Fibroblast of gingiva (primary cell): ENCODE results near the gene PPP6R3.
"Not testable (repeated sequence)": the region's sequence is repeated elsewhere in the genome, so short reads cannot be mapped to it uniquely, and the experiment has no call there.

Experiments
- DNase-seq: peaks from one replicate; pipeline ENCODE4 v3.0.0-alpha.2; 2011; ENCODE audit warnings: low read depth

The PPP6R3 gene

DNA sequence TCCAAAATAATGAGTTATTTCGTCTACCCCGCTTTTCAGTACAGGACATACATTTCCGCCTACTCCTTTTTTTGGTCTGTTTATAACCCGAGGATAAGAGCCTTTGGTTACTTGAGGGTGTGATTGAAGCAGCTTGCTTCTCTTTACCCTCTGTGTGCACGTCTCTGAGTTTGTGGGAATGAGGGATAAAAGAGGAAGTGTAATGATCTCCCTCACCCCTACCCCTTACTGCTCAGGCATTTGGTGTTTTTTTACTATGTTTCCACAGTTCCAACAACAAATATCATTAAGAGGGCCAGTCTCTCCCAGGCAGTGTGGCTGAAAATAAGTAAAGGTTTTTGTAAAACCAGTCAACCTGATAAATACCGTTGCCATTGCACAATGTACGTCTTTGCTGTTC, 140.6 kb downstream of the PPP6R3 start:
- no peak for DNase-seq

DNA sequence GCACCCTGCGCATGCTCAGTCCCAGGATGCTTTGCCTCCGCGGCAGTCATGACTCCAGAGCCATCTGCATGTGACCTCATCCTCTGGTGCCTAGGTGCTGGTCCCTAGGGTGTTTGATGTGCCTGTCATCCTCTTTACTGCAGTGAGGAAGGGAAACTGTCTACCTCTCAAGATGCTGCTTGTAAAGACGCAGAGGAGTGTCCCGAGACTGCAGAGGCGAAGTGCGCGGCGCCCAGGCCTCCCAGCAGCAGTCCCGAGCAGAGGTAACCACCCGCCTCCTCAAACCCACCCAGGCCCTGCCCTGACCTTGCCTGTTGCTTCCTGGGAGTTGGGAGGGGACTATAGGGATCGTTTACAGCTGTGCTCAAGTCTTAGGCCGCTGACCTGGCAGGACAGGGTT, 149.2 kb downstream of the PPP6R3 start:
- DNase-seq, result no peak

DNA sequence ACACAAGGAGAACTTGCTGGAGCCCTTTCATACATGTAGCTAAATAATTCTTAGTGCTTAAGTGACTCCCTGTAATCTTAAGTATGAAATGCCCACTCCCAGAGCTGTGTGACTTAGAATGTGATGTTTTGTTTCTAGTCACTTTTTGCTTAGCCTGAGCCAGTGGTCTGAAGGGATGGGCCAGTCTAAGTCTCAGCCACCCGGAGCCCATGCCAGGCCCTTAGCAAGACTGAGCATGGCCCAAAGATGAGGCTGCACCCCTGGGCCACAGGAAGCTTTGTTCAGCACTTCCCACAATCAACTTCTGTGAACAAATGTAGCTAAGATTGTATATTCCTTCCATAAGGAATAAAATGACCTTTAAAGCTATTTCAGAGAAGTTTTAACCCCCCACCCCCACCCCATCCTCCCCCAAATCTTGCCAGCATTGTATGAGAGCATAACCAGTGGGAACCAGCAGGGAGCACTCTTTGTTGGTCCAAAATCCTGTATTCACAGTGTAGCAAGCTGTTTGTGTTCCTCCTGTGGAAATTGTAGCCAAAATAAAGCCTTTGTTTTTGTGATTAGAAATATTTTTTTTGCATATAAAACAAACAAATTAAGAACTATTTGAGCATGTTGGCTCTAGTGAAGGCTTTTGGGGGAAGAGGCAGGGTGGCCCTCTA, 150.0 kb downstream of the PPP6R3 start:
- no peak for DNase-seq

DNA sequence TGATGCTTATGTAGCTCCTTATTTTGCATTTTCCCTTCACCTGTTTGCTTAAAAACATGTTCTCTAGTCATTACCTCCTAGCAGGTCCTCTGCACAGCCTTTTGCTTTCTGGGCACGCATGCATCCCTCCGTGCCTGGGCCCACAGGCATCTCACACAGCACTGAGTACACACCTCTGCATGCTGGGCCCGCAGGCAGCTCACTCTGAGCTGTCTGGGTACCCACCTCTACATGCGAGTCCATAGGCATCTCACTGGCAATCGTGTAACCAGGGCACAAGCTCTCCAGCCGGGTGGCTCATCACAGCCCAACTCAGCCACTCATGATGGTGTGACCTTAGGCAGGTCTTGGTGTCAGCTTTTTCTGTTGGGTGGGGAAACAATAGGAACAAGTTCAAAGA, 155.1 kb downstream of the PPP6R3 start:
- DNase-seq, result no peak

DNA sequence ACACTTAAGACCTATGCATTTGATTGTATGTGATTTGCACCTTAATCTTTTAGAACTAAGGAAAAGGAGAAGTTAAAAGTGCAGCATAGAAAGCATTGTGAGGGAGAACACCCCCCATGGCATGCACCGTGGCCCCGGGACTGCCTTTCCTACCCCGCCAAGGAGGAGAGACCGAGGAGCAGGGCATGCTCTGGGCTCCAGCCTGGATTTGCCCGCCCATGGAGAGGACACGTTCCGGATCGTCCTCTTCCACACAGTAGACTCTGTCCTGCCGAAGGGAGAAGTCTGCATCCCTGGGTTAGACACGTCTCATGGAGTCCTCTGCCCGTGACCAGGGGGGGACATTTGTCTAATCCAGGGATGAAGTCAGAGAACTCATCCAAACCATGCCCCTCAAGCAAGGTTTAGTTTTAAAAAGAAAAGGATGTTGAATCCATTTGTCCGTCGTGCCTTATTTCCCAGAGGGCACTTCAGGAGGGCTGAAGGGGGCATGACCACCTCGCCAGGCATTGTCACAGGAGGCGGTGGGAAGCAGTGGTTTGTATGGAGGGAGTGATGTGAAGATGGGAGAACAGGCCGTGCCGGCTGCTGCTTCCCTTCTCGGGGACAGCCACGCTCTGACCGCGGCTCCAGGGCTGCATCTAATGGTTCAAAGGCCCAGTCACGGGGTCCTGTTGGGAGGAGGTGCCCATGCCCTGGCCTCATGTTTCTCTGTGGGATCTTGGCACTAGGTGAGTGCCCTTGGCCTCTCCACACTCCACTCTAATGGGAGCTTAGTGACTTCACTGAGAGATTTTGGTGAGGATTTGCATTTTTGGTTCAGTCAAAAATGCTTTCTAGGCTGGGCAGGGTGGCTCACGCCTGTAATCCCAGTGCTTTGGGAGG, 157.6 kb downstream of the PPP6R3 start:
- DNase-seq, result no peak

DNA sequence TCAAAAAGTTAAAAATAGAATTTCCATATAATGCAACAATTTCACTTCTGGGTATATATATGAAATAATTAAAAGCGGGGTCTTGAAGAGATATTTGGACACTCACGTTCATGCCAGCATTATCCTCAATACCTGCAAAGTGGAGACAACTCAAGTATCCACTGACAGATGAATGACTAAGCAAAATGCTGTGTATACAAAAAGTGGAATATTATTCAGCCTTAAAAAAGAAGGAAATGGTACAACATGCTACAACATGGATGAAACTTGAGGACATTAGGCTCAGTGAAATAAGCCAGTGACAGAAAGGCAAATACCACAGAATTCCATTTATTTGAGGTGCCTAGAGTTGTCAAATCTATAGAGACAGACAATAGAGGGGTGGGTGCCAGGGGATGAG, 161.3 kb downstream of the PPP6R3 start:
- no peak for DNase-seq

DNA sequence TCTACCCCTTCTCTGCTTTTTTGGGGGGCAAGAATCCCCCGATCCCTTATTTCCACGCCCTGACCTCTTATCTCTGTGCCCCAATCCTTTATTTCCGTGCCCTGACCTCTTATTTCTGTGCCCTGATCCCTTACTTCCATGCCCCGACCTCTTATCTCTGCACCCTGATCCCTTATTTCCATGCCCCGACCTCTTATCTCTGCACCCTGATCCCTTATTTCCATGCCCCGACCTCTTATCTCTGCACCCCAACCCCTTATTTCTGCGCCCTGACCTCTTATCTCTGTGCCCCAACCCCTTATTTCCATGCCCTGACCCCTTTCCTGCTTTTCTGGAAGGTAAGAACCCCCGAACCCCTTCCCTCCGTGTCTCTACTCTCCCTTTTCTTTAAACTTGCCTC, 163.2 kb downstream of the PPP6R3 start:
- DNase-seq, result not testable (repeated sequence)

DNA sequence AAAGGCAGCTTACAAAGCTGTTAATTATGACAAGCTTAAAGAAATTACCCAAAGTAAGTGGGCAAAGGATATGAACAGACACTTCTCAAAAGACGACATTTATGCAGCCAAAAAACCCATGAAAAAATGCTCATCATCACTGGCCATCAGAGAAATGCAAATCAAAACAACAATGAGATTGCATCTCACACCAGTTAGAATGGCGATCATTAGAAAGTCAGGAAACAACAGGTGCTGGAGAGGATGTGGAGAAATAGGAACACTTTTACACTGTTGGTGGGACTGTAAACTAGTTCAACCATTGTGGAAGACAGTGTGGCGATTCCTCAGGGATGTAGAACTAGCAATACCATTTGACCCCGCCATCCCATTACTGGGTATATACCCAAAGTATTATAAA, 164.5 kb downstream of the PPP6R3 start:
- DNase-seq, result not testable (repeated sequence)

DNA sequence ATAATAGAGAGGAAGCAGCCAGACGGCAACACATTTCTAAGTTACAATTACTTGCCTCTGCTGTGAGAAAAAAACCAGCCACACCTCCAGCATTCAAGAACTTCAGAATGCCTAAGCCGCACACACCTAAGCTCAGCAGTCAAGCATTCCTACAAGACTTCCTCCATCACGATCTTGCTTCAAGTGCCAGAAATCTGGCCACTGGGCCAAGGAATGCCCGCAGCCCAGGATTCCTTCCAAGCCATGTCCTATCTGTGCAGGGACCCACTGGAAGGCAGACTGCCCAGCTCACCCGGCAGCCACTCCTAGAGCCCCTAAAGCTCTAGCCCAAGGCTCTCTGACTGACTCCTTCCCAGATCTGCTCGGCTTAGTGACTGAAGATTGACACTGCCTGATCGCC, 165.7 kb downstream of the PPP6R3 start:
- DNase-seq, result not testable (repeated sequence)

DNA sequence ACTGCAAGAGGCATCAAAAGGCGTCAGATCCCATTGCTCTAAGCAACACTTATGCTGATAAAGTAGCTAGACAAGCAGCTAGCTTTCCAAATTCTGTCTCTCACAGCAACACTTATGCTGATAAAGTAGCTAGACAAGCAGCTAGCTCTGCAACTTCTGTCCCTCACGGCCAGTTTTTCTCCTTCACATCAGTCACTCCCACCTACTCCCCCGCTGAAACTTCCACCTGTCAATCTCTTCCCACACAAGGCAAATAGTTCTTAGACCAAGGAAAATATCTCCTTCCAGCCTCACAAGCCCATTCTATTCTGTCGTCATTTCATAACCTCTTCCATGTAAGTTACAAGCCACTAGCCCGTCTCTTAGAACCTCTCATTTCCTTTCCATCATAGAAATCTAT, 168.3 kb downstream of the PPP6R3 start:
- DNase-seq, result not testable (repeated sequence)

DNA sequence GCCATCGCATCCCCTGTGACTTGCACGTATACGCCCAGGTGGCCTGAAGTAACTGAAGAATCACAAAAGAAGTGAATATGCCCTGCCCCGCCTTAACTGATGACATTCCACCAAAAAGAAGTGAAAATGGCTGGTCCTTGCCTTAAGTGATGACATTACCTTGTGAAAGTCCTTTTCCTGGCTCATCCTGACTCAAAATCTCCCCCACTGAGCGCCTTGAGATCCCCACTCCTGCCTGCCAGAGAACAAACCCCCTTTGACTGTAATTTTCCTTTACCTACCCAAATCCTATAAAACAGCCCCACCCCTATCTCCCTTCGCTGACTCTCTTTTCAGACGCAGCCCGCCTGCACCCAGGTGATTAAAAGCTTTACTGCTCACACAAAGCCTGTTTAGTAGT, 171.8 kb downstream of the PPP6R3 start:
- not testable (repeated sequence) for DNase-seq

DNA sequence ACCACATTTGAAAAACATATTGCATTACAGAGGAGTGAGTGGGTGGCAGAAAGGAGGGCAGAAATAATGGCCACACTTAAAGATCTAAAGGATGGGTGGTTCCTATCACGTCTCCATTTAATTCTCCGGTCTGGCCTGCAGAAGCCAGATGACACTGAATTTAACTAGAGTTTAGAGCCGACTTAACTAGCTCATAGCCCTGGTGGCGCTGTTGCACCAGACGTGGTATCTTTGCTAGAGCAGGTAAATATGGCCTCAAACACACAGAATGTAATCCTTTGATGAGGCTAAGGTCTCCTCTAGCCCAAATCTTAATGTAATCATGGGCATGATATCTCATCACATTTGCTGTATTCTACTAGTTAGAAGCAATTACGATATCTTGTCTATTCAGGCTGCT, 172.2 kb downstream of the PPP6R3 start:
- DNase-seq, result peak; percentile 33

DNA sequence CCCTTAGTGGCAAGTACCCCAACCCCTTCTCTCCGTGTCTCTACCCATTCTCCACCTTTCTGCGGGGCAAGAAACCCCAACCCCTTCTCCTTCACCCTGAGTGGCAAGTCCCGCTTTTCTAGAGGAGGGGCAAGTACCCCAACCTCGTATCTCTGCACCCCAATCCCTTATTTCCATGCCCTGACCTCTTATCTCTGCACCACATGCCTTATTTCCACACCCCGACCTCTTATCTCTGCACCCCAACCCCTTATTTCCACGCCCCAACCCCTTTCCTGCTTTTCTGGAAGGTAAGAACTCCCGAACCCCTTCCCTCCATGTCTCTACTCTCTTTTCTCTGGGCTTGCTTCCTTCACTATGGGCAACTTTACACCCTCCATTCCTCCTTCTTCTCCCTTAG, 174.1 kb downstream of the PPP6R3 start:
- DNase-seq, result not testable (repeated sequence)

DNA sequence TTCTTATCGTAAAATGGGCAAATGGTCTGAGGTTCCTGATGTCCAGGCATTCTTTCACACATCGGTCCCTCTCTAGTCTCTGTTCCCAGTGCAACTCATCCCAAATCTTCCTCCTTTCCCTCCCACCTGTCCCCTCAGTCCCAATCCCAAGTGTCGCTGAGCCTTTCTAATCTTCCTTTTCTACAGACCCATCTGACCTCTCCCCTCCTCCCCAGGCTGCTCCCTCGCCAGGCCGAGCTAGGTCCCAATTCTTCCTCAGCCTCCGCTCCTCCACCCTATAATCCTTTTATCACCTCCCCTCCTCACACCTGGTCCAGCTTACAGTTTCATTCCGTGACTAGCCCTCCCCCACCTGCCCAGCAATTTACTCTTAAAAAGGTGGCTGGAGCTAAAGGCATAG, 174.6 kb downstream of the PPP6R3 start:
- not testable (repeated sequence) for DNase-seq

DNA sequence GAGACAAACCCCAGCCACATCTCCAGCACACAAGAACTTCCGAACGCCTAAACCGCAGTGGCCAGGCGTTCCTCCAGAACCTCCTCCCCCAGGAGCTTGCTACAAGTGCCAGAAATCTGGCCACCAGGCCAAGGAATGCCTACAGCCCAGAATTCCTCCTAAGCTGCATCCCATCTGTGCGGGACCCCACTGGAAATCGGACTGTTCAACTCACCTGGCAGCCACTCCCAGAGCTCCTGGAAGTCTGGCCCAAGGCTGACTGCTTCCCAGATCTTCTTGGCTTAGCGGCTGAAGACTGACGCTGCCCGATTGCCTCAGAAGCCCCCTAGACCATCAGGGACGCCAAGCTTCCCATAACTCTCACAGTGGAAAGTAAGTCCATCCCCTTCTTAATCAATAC, 175.3 kb downstream of the PPP6R3 start:
- not testable (repeated sequence) for DNase-seq

DNA sequence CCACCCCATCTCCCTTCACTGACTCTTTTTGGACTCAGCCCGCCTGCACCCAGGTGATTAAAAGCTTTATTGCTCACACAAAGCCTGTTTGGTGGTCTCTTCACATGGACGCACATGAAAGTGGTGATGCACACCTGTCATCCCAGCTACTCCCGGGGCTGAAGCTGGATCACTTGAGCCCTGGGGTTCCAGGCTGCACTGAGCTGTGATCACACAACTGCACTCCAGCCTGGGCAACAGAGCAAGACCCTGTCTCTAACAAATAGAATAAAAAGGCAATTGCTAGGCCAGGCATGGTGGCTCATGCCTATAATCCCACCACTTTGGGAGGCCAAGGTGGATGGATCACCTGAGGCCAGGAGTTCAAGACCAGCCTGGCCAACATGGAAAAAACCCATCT, 178.8 kb downstream of the PPP6R3 start:
- DNase-seq, result not testable (repeated sequence)

DNA sequence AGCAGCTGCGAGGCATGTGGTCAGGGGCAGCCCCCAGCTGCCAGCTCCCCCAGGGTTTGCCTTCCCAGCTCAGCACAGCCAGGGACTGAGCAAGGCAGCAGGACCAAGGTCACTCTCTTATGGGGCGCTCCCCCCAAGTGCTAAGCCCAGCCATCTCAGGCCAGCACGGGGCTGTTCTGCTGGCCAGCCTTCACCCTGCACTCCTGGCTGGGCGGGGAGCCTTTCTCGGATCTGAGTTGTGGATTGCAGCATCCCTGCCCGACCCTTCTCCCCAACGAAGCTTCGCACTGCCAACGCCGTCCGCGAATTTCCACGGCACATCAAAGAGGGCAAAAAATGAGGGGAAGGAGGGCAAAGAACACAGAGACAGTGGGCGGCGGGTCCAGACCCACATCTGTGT, 181.3 kb downstream of the PPP6R3 start:
- no peak for DNase-seq

DNA sequence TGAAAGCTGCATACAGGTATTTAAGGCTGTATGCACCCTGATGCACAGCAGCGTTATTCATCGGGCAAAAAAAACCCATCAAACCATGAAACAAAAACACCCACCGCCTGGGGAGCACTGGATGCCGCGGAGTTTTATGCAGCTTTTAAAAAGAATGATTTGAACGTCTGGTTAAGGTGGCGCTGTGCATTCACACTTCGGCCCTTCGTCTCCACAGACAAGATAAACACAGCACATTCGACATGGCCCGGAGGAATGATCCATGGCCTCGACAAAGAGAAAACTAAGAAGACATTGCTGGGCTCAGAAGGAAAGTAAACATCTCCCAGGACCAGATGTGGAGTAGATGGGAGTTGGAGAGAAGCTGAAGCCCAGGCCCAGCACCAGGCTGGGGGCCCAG, 183.0 kb downstream of the PPP6R3 start:
- peak; percentile 13 for DNase-seq

DNA sequence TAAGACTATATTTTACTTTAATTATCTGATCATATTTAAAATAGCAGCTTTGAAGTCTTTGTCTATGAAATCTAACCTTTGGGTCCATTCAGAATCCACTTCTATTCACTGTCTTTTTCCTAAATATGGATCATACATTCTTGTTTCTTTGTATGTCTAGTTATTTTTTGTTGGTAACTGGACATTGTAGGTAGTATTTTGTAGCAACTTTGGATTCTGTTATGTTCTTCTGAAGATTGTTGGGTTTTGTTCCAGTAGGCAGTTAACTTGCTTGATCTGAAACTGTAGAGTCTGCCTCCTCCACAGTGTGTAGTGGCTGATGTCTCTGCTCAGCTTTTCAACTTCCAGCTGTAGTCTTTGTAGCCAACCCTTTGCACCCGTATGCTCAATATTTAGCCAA, 186.3 kb downstream of the PPP6R3 start:
- no peak for DNase-seq

DNA sequence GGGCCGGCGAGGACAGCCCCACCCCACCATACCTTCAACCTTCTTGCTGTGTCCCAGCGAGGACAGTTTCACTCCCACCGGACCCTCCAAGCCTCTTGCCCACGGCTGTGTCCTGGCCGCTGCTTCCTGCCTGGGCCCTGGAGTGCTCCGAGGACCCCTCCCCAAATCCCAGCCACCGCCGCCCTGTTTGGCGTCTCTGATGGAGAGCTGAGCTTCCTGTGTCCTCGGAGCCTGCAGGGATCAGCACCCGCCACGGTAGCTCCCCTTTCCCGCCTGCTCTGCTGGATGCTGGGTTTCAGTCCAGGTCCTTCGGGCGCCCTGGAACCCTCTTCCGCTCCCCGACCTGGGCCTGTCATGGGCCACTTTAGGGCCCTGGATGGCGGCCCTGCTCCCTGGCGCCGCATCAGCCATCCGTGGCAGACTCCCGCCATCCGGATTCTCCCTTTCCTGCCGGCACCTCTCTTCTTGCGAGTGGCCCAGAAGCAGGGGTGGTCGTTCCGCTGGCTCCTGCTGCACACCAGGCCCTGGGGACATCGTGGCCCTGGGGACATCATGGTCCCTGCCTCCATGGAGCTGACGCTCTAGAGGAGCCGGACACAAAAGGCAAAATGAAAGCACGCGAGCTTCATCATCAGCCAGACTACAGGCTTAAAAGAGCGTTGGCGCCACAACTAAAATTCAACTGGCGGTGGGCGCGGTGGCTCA, 189.5 kb downstream of the PPP6R3 start:
- no peak for DNase-seq

DNA sequence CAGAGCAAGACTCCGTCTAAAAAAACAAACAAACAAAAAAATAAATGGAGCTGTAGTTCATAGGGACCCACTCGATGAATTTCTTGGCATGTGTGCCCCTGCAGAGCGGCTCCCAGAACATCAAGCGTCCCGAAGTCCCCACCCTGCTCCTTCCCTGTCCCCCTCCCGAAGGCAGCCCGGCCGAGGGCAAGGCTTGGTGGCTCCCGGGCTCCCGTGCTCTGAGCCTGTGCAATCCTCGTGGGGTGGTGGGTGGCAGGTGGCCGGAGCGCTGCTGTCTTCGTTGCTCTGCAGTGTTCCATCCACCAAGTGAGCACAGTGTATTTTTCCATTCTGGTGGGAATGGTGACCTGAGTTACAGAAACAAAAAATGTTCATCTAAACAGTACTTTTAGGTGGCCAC, 190.2 kb downstream of the PPP6R3 start:
- no peak for DNase-seq

DNA sequence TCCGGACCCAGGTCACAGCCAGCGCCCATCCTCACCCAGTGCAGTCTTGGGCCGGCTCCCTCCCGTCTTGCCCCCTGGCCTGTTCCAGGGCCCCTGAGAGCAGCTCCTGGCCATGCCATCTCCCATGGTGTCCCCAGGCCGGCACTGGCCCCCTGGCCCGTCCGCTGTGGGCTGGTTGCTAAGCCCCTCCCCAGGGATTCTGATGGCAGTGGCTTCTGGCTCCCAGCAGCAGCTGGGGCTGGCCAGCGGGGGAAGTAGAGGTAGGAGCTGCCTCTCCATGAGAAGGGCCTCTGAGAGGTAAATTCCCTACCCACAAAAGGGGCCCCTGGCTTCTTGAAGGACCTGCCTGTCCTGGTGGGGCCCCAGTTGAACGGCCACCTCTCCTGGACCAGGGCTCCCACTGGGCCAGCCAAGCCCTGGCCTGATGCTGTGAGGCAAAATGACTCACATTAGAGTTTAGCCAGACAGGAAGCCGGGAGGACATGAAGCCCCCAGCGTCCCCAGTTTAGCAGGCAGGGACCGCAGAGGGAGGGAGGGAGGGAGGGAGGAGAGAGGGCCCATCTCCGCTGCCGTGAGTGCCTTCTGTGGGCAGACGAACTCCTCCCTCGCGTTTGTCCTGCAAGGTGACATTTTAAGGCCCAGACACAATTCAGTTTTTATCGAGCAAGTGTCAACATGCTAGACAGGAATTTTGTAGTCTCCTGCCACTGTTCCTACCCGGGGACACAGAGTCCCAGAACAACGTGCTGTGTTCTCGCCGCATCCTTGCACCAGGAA, 190.8 kb downstream of the PPP6R3 start:
- no peak for DNase-seq
